Measurements from ENCODE around the gene TBC1D2B.

DNA sequence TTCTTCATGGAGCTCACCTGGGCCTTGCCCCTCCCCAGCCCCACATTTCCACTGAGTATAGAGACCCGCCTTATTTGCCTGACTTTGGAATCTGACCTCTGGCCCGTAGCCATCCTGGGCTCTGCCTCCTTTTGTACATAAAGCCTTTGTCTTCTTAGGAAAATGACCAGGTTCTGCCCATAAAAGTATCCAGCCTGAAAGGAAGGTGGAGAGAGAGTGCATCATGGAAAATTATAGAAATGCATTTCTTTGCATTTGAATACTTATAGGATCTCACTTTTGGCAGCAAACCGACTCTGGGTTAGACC lies 11.2 kb upstream of the TBC1D2B start:
- TF ChIP-seq GATA2 (IDR thresholded peaks at IDR 0.05; ENCODE audit: low read depth, low read length) (no peak), GATA3 (IDR thresholded peaks at IDR 0.05; ENCODE audit: low read depth, low read length) (no peak)
